Thoracic aorta (tissue), 2 donors: ENCODE data around the gene PLEKHA4. TPM values are rescaled to one million over a fixed set of nuclear protein-coding genes. Genes with fewer than 3 reads are reported as not detected.

ENCODE experiments used
- ATAC-seq: fragments of 150-250 bp; one replicate; pipeline ENCODE4 v1.8.0; 2017; ENCODE audit warnings: low read depth; ENCODE audit not compliant: insufficient number of reproducible peaks, low FRiP score
- DNase-seq: peaks from one replicate; pipeline ENCODE4 v3.0.0-alpha.2; 2020; ENCODE audit warnings: low spot score
- H3K27ac ChIP-seq, 2 donors: fragments of 200-600 bp; sonication (generic); 1 replicate in 1 of 2; 2 replicates in 1 of 2; pipeline ENCODE4 v1.5.1; 2016; ENCODE audit warnings: mild to moderate bottlenecking in 2 of 2, moderate library complexity in 2 of 2
- H3K27me3 ChIP-seq: fragments of 200-600 bp; sonication (generic); replicated peaks from 2 replicates; pipeline ENCODE4 v1.6.0; 2016; ENCODE audit warnings: mild to moderate bottlenecking; ENCODE audit not compliant: insufficient read depth
- H3K36me3 ChIP-seq: fragments of 200-600 bp; sonication (generic); one replicate; pipeline ENCODE4 v1.5.1; 2016
- H3K4me1 ChIP-seq, 2 donors: fragments of 200-600 bp; sonication (generic); 1 replicate in 1 of 2; 2 replicates in 1 of 2; pipeline versions ENCODE4 v1.5.1 to v1.6.0; 2016; ENCODE audit warnings: low read depth in 2 of 2, mild to moderate bottlenecking in 1 of 2; ENCODE audit not compliant: control insufficient read depth in 1 of 2
- H3K4me3 ChIP-seq: fragments of 200-600 bp; sonication (generic); 2 replicates; pipeline ENCODE4 v1.5.1; 2016; ENCODE audit warnings: mild to moderate bottlenecking
- H3K9me3 ChIP-seq: fragments of 200-600 bp; sonication (generic); 2 replicates; pipeline ENCODE4 v1.5.1; 2016
- total RNA-seq, 2 donors: library from RNA; depleted of rRNA; stranded (reverse); fragments of >200 nt; gene quantifications; one replicate each; pipeline versions ENCODE4 v1.1.0 to v1.2.3, GENCODE V29; 2016
- TF ChIP-seq, protein P1 (sequence below): fragments of 200-600 bp; sonication (generic); IDR thresholded peaks from one replicate; pipeline ENCODE4 v1.5.1; 2019; ENCODE audit warnings: antibody characterized with exemption

The PLEKHA4 gene
- total RNA-seq, 2 donors from 2014 or later, result 45.1 to 45.2 TPM

- no peak overlapping the region for H3K27ac ChIP-seq
- peaks cover 4% of the 10 kb centered on the region for H3K36me3 ChIP-seq
- no peaks in the 10 kb centered on the region for H3K27me3 ChIP-seq
- no peaks in the 10 kb centered on the region for H3K9me3 ChIP-seq
- ATAC-seq (no peak), DNase-seq (no peak)
- H3K4me3 ChIP-seq, result no peak overlapping the region
- peaks cover 6 to 17% of the 10 kb centered on the region in 2 donors for H3K4me1 ChIP-seq
- TF ChIP-seq, protein P1, sequence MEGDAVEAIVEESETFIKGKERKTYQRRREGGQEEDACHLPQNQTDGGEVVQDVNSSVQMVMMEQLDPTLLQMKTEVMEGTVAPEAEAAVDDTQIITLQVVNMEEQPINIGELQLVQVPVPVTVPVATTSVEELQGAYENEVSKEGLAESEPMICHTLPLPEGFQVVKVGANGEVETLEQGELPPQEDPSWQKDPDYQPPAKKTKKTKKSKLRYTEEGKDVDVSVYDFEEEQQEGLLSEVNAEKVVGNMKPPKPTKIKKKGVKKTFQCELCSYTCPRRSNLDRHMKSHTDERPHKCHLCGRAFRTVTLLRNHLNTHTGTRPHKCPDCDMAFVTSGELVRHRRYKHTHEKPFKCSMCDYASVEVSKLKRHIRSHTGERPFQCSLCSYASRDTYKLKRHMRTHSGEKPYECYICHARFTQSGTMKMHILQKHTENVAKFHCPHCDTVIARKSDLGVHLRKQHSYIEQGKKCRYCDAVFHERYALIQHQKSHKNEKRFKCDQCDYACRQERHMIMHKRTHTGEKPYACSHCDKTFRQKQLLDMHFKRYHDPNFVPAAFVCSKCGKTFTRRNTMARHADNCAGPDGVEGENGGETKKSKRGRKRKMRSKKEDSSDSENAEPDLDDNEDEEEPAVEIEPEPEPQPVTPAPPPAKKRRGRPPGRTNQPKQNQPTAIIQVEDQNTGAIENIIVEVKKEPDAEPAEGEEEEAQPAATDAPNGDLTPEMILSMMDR, result no peak
Observed at GRCh38 chr19:48805452-48805851, 63.0 kb downstream of the PLEKHA4 start.

- TF ChIP-seq, protein P1, result no peak
- ATAC-seq, result no peak
- Histone ChIP-seq H3K4me3 (no peak overlapping the region), H3K9me3 (no peaks in the 10 kb centered on the region), H3K27me3 (no peaks in the 10 kb centered on the region), H3K4me1 (peaks cover 0 to 8% of the 10 kb centered on the region in 2 donors), H3K36me3 (peaks cover 5% of the 10 kb centered on the region), H3K27ac (no peak overlapping the region)
- DNase-seq, result no peak
Observed at GRCh38 chr19:48804496-48804895, 63.9 kb downstream of the PLEKHA4 start.

- no peaks in the 10 kb centered on the region for H3K27me3 ChIP-seq
- H3K27ac ChIP-seq, result no peak overlapping the region
- no peaks in the 10 kb centered on the region for H3K9me3 ChIP-seq
- no peak overlapping the region for H3K4me3 ChIP-seq
- H3K36me3 ChIP-seq, result peaks cover 6% of the 10 kb centered on the region
- DNase-seq (no peak), ATAC-seq (no peak)
- TF ChIP-seq, protein P1, result no peak
- H3K4me1 ChIP-seq, result peaks cover 0 to 6% of the 10 kb centered on the region in 2 donors
Observed at GRCh38 chr19:48802623-48803022, 65.8 kb downstream of the PLEKHA4 start.

DNA sequence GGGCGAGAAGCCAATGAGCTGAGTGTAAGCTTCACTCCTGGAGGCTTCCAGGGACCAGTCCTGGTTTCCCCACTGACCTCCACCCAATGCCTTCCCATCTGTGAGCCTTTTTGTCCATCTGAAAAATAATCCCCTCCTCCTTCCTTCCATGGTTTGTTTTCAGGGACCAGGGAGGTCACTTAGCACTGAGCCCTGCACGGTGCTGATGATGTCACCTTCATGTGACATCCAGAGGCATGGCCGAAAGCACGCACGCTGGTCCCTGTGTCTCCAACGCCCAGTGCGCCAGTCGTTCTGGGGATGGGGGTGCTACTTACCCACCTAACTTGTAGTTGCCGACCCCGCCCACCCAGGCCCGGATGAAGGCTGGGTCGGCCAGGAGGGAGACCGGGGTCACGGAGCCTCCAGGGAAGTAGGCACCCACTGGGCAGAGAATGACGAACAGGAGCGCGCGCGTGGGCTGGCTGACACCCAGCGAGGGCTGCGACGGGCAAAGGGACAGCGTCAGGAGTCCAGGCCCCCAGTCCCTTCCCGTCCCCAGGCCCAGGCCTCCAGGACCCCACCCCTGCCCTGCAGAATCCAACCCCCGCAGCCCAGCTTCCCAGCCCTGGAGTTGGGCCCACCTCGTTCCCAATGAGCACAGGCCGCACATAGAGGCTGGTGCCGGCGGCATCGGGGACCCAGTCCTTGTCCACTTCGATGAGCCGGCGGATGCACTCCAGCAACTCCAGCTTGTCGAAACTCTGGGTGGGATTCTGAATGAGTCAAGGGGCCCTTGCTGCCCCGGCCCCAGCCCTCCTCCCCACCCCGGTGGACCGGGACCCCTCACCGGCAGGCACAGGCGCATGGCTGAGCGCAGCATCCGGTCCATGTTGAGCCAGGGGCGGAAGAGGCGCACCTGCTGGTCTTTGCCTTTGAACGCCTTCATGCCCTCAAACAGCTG is 68.8 kb downstream of the PLEKHA4 start:
- DNase-seq, result no peak
- peaks cover 6% of the 10 kb centered on the region for H3K36me3 ChIP-seq
- TF ChIP-seq, protein P1, result no peak
- no peak overlapping the region for H3K27ac ChIP-seq
- H3K9me3 ChIP-seq, result no peaks in the 10 kb centered on the region
- no peak overlapping the region for H3K4me3 ChIP-seq
- H3K4me1 ChIP-seq, result peaks cover 7 to 14% of the 10 kb centered on the region in 2 donors
- no peak for ATAC-seq
- H3K27me3 ChIP-seq, result no peaks in the 10 kb centered on the region

GRCh38 chr19:48798937-48799336 is 69.5 kb downstream of the PLEKHA4 start:
- DNase-seq (no peak), ATAC-seq (no peak)
- Histone ChIP-seq H3K27ac (peak overlapping the region in 1 of 2 donors; percentile 38), H3K4me1 (peaks cover 7 to 16% of the 10 kb centered on the region in 2 donors), H3K9me3 (no peaks in the 10 kb centered on the region), H3K27me3 (no peaks in the 10 kb centered on the region), H3K36me3 (peaks cover 6% of the 10 kb centered on the region), H3K4me3 (no peak overlapping the region)
- TF ChIP-seq, protein P1, result no peak
